HUES6 (cell line): ENCODE measurements around the gene CDV3.

Source experiments
- H3K27ac ChIP-seq: 2 replicates; pipeline ENCODE4 v1.7.0; 2013; ENCODE audit warnings: low read depth, mild to moderate bottlenecking, low read length, inconsistent platforms
- H3K27me3 ChIP-seq: 2 replicates; pipeline ENCODE4 v1.6.1; 2013; ENCODE audit warnings: low read length; ENCODE audit not compliant: control insufficient read depth, insufficient read depth
- H3K36me3 ChIP-seq: 2 replicates; pipeline ENCODE4 v1.6.1; 2013; ENCODE audit warnings: low read length; ENCODE audit not compliant: control insufficient read depth, insufficient read depth
- H3K4me1 ChIP-seq: 2 replicates; pipeline ENCODE4 v1.6.1; 2013; ENCODE audit warnings: low read length; ENCODE audit not compliant: control insufficient read depth, insufficient read depth
- H3K4me3 ChIP-seq: 2 replicates; pipeline ENCODE4 v1.5.1; 2013; ENCODE audit warnings: low read depth, low read length
- H3K9ac ChIP-seq: one replicate; pipeline ENCODE4 v1.6.1; 2013; ENCODE audit warnings: mild to moderate bottlenecking, low read length
- H3K9me3 ChIP-seq: 2 replicates; pipeline ENCODE4 v1.6.1; 2013; ENCODE audit warnings: low read depth, low read length; ENCODE audit not compliant: control insufficient read depth, insufficient read depth

The CDV3 gene

DNA sequence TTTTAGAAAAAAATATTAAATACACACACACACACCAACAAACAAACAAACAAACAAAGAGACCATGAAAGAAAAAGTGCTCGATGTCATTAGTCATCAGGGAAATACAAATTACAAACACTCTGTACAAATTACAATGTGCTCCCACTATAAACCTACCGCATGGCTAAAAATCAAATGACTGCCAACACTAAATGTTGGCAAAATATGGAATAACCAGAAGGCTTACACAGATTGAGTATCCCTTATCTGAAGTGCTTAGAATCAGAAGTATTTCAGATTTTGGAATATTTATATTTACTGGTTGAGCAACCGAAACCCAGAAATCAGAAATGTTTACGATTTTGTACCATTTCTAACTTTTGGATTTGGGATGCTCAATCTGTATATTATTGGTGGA, 33.4 kb downstream of the CDV3 start:
- Histone ChIP-seq H3K4me3 (no peak overlapping the region), H3K4me1 (no peaks in the 10 kb centered on the region), H3K27me3 (no peaks in the 10 kb centered on the region), H3K9ac (no peak overlapping the region), H3K27ac (no peak overlapping the region), H3K36me3 (peaks cover 66% of the 10 kb centered on the region), H3K9me3 (no peaks in the 10 kb centered on the region)

DNA sequence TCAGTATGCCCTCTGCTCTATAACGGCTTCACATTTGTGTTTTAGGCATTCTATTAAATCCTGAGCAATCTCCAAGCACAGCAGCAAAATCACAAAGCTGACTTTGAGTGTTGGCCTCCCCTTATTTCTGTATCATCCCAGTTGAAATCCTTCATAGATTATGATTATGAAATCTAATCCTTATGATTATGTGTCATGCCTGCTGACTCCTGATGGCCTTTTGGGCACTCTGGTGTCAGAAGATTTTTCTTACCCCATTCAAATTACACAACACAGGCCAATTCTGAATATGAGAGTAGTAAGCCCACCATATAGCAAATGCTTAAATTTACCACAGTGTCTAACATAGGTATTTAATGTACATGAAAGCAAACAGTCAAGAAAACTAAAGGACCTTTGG, 34.3 kb downstream of the CDV3 start:
- no peaks in the 10 kb centered on the region for H3K4me1 ChIP-seq
- H3K36me3 ChIP-seq: peaks cover 73% of the 10 kb centered on the region
- no peak overlapping the region for H3K27ac ChIP-seq
- no peak overlapping the region for H3K4me3 ChIP-seq
- H3K9me3 ChIP-seq: no peaks in the 10 kb centered on the region
- no peak overlapping the region for H3K9ac ChIP-seq
- H3K27me3 ChIP-seq: no peaks in the 10 kb centered on the region

DNA sequence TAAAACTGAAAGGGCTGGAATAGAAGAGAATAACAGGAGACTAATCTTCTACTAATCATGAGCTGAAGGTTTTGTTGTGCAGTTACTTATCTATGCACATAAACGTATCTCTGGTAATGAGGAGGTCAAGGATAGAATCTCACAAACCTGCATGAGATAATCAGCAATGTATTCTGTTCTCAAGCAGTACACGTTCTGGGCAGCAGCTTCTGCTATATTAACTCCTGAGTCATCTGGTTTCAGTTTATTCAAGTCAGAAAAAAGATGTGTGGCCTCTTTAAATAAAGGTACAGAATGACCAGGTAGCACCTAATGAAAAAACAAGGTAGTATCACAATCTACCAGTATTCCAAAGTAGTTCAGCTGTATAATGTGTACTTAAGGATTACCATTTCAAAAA, 34.9 kb downstream of the CDV3 start:
- Histone ChIP-seq H3K4me1 (no peaks in the 10 kb centered on the region), H3K36me3 (peaks cover 77% of the 10 kb centered on the region), H3K9me3 (no peaks in the 10 kb centered on the region), H3K9ac (no peak overlapping the region), H3K27ac (no peak overlapping the region), H3K4me3 (no peak overlapping the region), H3K27me3 (no peaks in the 10 kb centered on the region)

DNA sequence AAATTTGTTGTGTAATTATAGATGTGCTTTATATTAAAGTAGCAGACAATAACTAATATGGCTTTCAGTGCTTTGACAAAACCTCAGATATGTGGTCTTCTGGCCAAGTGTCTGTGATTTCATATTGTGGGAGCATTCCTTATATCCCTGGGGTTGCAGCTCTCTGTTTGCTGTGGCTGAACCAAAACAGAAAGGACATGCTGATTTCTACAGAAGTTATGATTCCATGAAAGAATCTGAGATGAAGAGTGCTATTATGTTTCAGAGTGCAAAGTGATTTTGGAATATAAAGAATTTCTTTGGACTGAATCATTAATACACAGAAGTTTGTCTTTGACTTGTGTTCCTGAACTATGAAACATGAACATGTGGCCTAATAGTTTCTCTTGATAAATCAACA, 36.5 kb downstream of the CDV3 start:
- Histone ChIP-seq H3K9me3 (no peaks in the 10 kb centered on the region), H3K4me1 (no peaks in the 10 kb centered on the region)

DNA sequence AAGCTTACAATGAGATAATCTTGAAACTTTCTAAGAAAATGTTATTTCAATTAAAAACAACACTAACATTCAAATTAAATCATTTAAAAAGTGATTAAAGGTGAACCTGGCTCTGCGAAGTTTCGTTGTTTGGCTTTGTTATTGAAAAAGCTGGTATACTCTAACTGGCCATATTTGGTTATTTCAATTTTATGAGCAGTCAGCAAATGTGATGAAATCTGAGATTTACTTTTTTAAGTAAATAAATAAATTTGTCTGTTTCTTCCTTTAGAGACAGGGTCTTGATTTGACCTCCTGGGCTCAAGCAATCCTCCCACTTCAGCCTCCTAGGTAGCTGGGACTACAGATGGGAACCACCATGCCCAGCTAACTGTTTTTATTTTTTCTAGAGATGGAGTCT, 38.0 kb downstream of the CDV3 start:
- no peaks in the 10 kb centered on the region for H3K4me1 ChIP-seq
- H3K36me3 ChIP-seq: peaks cover 84% of the 10 kb centered on the region
- no peak overlapping the region for H3K27ac ChIP-seq
- H3K27me3 ChIP-seq: no peaks in the 10 kb centered on the region
- H3K4me3 ChIP-seq: no peak overlapping the region
- no peak overlapping the region for H3K9ac ChIP-seq
- no peaks in the 10 kb centered on the region for H3K9me3 ChIP-seq

More for the DNA sequence above, 36.5 kb downstream of the CDV3 start:
- Histone ChIP-seq H3K27ac (no peak overlapping the region), H3K9ac (no peak overlapping the region), H3K36me3 (peaks cover 81% of the 10 kb centered on the region), H3K4me3 (no peak overlapping the region), H3K27me3 (no peaks in the 10 kb centered on the region)

DNA sequence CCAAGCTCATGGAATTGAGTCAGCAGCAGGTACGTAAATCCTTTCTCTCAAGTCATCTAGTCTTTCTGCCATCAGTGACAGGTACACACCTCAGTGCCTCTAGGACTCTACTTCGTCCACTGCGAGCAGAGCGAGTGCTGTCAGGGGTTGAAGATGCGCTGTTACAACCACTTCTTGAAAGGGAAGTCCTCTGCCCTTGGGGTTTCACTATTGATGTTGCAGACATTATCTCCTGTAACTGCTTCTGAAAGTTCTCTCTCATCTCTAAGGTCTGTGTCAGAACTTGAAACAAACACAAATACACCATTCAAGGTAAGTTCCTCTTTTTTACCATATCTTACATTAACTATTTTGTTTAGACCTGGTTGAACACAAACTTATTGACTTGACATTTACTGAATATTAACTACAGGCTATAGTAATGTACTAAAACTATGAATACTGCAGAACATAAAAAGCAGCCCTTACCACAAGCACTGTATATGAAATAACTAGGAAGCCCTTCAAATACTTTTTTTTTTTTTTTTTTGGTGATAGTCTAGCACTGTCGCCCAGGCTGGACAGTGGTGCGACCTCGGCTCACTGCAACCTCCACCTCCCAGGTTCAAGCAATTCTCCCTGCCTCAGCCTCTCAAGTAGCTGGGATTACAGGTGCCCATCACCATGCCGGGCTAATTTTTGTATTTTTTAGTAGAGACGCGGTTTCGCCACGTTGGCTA, 46.7 kb downstream of the CDV3 start:
- H3K36me3 ChIP-seq: peaks cover 95% of the 10 kb centered on the region
- no peaks in the 10 kb centered on the region for H3K9me3 ChIP-seq
- H3K27me3 ChIP-seq: no peaks in the 10 kb centered on the region
- H3K4me1 ChIP-seq: no peaks in the 10 kb centered on the region
- H3K4me3 ChIP-seq: no peak overlapping the region
- no peak overlapping the region for H3K9ac ChIP-seq
- H3K27ac ChIP-seq: no peak overlapping the region

DNA sequence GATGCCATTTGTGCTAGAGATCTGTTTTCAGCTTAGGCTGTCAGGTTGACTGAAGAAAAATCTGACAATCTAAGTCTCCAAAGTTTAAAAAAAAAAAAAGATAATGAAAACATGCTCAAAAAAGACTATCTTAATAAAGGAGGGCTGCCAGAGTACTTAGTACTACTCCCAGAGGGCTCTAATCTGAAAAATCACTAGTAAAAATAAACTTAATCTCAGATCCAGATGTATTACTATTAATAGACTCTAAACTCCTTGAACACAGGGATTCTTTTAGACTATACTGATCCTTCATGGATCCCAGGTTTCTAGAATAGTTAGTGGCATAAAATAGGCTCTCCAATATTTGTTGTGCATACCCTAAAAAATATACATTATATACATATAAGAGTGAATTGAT, 54.3 kb downstream of the CDV3 start:
- Histone ChIP-seq H3K9ac (no peak overlapping the region), H3K27ac (no peak overlapping the region), H3K36me3 (peaks cover 87% of the 10 kb centered on the region), H3K27me3 (no peaks in the 10 kb centered on the region), H3K9me3 (no peaks in the 10 kb centered on the region), H3K4me3 (no peak overlapping the region), H3K4me1 (no peaks in the 10 kb centered on the region)

DNA sequence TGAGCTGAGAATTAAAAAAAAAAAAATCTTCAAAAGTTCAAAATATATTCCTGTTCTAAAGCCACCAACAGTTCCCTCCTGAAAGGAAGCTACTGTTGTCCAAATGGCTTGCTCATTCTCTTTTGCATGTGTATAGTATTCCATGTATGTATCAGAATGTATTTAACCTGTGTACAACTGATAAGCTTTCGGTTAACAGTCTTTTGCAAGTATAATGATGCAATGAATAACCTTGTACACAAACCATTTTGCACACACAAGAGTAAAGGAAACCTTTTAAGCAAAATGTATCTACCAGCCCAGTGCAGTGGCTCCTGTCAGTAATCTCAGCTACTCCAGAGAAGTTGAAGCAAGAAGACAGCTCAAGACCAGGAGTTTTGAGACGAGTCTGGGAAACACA, 55.7 kb downstream of the CDV3 start:
- no peak overlapping the region for H3K27ac ChIP-seq
- peaks cover 86% of the 10 kb centered on the region for H3K36me3 ChIP-seq
- H3K4me3 ChIP-seq: no peak overlapping the region
- H3K27me3 ChIP-seq: no peaks in the 10 kb centered on the region
- no peaks in the 10 kb centered on the region for H3K4me1 ChIP-seq
- no peaks in the 10 kb centered on the region for H3K9me3 ChIP-seq
- no peak overlapping the region for H3K9ac ChIP-seq

DNA sequence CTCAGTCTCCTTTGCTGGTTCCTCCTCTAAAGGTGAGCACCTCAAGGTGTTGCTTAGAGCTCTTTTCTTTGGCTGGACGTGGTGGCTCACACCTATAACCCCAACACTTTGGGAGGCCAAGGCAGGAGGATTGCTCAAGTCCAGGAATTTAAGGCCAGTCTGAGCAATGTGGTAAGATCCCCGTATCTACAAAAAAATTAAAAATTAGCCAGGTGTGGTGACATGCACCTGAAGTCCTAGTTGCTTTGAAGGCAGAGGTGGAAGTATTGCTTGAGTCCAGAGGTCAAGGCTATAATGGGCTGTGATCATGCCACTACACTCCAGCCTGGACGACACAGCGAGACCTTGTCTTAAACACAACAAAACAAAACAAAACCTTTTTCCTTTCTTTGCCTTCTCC, 60.0 kb downstream of the CDV3 start:
- Histone ChIP-seq H3K36me3 (peaks cover 83% of the 10 kb centered on the region), H3K4me3 (no peak overlapping the region), H3K27me3 (no peaks in the 10 kb centered on the region), H3K4me1 (no peaks in the 10 kb centered on the region), H3K9ac (no peak overlapping the region), H3K27ac (no peak overlapping the region), H3K9me3 (no peaks in the 10 kb centered on the region)
